HG03139 (cell line): Measurements from ENCODE around the gene BOD1L1.
A peak's percentile ranks its signal among the peaks of the same experiment; 100 is the strongest.

ENCODE experiments used
- ATAC-seq: cut with Tn5 transposase; IDR thresholded peaks from one replicate; pipeline ENCODE4 v1.9.1; 2021; ENCODE audit not compliant: unreplicated experiment

Gene BOD1L1

DNA sequence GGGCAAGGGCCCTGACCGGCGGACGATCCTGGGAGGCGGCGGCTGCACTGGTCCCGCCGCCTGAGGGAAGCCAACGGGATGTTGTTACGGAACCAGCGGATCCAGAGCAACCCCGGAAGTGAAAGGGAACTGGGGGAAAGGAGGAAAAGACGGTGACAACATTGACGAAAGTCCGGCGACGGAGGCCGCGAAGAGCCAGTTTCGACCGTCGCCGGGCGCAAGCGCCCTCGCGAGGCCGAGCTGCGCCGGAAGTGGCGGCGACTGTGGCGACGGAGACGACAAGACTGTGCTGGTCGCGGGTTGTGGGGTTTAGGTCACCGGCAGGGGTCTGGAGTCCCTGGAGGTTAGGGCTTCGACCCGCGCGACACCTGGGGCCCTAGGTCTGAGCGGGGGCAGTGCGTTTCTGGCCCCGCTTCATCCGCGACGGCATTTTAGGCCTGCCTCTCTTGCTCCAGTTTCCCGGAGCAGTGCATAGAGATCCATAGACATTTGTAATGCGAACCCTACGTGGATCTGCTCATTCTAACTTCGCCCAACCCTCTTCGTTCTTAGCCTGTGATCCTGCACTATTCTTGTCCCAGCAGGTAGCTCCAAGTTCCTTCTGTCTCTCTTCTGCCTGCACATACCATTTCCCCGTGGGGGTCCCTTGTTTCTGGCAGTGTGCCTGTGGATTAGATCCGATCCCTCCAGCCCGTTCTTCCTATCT, at the start of gene BOD1L1:
Gene BOD1L1 (minus strand): TSS at position 120 of the 706 bp plus-strand sequence. CDS start 138 bp downstream, outside the sequence.
- ATAC-seq, result peak; percentile 90

DNA sequence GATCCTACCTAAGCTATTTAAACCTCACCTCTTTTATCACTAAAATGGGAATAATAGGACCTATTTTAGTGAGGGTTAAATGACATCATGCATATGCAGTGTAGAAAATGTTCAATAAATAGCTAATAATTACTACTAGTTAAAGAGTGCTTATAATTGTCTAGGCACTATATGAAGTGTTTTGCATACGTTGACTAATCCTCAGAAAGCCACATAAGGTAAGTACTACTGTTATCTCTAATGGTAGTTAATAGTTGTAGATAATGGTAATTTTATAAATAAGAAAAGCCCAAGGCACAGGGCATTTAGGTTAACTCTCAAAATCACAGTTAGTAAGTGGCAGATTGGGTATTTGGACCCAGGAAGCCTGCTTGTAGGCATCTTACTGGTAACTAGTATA, 47.4 kb upstream of the BOD1L1 start:
- ATAC-seq, result no peak

DNA sequence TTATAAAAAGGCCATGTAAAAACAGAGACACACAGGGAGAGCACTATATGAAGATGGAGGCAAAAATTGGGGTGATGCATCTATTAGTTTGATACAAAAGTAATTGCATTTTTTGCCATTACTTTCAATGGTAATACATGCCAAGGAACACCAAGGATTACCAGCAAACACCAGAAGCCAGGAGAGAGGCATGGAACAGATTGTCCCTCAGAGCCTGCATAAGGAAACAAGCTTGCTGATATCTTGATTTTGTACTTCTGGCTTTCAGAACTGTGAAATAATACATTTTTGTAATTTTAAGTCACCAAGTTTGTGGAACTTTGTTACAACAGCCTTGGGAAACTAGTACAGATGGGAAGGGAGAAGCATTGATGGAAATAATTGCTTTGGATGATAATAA, 45.6 kb upstream of the BOD1L1 start:
- no peak for ATAC-seq

DNA sequence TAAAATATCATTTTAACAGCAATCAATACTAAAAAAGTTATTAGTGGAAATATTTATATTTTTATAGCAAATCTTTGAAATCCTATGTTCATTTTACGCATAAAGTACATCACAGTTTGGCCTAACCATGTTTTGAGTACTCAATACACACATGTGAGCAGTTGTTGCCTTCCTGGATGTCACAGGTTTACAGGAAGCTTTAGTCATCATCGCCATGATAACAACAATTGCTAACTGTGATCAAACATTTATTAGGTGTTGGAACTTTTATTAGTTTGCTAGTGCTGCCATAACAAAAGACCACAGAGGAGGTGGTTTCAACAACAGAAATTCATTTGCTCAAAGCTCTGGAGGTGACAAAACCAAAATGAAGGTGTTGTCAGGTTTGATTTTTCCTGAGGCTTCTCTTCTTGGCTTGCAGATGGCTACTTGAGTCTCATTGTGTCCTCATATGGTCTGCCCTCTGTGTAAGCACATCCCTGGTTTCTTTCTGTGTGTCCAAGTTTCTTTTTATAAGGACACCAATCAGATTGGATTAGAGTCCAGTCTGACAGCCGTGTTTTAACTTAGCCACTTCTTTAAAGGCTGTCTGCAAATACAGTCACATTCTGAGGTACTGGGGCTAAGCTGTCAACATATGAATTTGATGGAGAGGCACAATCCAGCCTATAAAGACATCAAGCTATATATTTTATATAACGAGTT, 43.1 kb upstream of the BOD1L1 start:
- no peak for ATAC-seq

DNA sequence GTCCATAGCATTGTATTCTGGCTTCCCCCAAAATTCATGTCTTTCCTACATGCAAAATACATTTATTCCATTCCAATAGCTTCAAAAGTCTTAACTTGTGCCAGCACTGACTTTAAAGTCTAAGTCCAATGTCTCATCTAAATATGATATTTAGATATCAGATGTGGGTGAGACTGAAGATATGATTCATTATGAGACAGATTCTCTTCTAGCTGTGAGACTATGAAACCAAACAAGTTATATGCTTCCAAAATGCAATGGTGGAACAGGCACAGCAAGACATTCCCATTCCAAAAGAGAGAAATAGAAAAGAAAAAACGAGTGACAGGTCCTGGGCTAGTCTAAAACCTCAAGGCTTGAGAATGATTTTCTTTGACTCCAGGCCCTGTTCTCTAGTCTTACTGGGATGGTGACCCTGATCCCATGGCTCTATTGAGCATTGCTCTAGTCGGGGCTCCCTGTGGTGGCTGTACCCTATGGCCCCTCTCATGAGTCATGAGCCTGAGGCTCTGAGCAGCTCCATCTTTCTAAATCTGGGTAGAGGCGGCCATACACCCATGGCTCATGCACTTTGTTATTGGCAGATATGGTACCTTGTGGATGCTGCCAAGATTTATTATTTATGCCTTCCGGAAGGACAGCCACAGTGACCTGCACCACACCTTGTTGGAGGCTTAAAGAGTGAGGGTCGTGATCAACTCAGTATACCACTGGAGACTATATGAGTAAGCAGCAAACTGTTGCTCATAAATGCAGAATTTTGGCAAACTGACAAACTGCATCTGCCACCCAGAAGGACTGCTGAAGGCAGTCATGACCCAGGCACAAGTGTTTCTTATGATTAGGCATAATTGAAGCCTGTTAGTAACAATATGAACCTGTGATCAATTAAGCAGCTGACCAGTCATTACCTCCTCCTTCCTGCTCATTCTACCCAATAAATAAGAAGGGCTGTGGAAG, 38.5 kb upstream of the BOD1L1 start:
- no peak for ATAC-seq

DNA sequence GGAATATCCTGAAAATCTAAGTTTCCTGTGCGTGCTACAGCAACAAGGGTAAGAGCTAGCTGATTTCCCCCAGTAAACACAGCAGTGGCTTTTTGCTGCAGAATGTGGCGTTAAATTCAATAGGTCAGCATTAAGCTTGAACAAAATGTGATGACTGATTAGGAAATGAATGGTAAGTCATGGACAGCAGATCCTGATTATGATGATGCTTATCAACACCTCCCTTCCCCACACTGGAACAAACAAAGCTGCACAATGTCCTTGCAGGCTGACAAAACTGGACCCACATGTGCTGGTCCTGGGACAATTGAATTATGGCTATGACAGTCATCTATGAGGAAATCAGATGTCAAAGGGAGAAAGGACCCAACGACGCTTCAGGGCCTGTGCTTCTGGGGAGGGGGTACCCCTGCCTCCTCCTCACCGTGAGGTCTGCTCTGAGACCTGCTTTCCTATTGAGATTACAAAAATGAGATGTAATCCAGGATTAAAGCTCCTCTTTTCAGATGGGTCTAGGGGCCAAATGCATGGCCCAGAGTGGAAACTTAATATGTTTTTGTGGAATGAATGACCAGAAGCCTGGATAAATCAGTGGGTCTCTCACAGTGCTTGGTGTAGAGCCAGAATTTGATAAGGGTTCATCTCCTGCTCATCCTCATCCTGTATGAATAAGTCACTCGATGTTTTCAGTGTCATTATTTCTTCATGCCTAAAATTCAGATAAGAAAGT, 32.0 kb upstream of the BOD1L1 start:
- ATAC-seq, result no peak

DNA sequence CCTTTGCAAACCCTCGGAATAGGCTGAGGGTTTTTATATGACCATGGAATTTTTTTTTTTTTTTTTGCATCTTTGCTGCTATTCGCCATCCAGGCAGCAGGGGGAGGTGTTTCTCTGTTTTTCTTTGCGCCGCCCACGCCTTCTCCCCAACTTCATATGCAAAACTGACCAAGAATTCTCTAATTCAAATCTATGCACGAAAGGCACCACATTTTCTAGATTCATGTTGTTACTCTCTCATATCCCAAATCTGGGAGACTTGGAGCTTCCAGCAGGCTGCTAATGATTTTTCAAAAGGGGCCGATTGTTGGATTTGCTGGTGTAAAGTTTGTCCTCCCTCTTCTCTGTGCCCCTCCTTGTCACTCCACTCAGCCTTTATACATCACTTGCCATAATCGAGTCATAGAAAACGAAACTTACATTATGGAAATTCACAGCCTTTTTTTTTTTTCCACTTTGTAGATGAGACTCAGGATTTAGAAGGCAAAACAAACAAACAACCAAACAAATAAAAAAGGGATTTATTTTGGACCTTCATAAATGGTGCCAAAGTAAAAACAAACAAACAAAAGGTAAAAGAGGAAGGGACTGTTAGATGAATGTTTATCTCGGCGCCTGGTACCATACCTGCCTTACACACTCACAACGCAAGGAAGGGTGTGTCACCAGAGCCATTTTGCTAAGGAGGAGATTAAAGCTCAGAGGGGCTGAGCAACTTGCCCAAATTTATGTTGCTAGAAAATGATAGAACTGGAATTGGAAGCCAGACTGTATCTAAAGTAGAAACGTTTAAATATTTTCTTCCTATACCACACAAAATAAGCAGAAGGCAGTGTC, 29.3 kb upstream of the BOD1L1 start:
- no peak for ATAC-seq

DNA sequence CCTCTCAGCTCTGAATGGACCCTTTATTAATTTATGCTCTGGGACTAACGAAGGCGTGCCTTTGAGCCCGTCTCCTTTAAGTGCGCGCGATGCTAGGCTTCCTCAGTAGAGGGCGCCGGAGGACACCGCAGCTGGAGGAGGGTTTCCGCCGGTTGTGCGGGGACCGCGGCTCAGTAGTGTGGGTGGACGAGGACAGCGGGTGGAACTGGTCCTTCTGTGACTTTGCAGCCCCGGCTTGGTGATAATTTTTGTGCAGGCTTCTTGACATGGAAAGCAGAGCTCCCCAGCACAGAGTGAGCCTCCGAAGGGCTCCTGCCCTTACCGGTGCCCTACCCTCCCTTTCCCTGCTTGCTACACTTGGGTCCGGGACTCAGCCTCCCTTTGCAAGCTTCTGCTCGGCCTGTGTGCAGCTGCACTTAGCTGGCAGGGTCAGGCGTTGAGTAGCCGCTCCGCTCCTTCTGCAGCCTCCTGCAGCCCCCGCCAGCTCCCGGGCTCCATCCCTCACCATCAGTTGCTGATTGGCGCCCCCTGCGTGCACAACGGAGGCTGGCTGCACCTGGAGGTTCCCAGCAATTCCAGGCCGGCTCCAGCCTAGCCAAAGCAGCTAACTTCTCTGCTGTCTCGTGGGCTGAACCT, 26.8 kb upstream of the BOD1L1 start:
- ATAC-seq, result peak; percentile 85

DNA sequence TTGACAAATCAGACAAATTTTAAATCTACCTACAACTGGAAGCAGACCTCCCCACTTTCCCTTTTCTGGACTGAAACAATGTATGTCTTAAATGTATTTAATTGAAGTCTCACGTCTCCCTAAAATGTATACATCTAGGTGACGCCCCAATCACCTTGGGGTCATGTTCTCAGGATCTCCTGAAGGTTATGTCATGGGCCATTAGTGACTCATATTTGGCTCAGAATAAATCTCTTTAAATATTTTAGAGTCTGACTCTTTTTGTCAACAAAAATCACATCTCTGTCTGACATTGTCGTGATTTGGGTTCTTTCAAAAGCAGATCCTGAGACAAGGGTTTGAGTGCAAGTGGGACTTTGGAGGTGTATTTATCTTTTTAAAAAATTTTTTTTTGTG, 26.2 kb upstream of the BOD1L1 start:
- ATAC-seq, result no peak

DNA sequence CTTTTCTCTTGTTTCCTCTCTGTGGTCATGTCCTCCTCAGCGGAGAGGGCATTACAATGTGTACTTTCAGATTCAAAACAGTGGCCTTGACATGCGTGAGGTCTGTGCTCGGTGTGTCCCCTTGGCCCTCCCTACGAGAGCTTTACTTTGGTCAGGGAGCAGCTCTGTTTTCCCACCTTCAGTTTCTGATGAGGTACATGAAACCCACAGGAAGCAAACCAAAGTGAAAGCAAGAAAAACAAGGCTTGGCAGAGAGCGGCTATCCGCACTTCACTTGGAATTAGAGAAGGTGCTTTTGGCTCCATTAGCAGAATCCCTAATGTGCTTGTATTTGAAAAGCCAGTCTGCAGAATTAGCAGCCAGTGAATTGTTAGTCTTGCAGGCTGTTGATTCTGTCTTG, 19.5 kb upstream of the BOD1L1 start:
- ATAC-seq, result no peak

DNA sequence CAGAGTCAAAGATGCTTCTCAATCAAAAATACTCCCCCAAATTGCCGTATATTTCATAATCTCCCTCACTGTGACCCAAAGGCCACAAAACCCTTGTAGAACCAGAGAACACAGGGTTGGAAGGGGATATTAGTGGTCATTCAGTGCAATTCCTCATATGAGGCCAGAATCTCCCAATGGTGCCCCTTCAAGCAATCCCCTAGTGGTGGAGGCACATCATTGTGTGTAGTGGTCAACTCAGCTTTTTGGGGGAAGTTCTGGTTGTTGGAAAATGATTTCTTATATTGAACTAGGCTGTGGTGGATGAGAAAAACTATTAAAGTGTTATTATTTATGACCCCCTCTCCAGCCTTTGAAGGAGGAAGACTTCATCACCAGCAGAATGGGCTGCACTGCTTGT, 17.6 kb upstream of the BOD1L1 start:
- ATAC-seq, result no peak

DNA sequence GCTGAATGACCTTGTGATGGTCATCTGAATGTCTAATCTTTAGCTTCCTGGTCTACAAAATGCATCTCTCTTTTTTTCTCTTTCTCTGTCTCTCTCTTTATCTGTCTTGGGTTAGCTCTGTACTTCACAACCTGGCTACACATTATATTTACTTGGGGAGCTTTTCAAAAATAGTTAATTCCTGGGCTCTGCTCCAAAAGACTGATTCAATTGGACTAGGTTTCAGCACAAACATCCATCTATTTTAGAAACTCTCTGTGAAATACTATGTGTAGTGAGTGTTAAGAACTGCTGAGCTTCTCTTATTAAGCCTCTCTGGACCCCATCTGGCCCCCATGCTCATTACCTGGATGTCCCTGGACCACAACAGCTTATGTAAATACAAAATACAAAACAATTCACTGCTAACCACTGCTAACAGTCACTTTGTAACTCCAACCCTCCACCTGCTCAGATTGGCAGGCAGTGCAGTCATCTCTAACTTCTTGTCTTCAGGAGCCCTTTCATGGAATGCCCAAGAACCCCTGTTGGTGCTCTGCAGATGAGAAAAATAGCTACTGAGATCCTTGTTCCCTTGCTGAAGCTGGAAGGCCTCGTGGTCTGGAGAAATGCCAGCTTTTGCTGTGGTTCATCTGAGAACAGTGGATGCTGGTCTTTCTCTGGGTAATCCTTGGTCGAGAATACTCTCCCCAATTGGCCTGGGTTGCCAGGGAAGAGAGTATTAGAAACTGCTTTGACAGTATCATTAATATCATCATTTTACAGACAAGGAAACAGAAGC, 14.8 kb upstream of the BOD1L1 start:
- no peak for ATAC-seq

DNA sequence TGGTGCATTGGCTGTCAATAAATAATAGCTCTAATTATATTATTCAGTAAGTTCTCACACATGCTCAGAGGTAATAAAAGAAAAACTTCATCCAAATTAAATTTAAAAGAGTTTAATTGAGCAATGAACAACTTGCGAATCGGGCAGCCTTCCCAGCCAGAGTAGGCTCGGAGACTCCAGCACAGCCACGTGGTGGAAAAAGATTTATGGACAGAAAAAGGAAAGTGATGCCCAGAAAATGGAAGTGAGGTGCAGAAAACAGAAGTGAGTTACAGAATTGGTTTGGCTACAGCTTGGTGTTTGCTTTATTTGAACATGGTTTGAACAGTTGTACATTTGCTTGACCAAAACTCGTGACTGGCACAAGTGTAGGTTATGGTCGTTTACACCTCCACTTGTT, 13.6 kb upstream of the BOD1L1 start:
- no peak for ATAC-seq

DNA sequence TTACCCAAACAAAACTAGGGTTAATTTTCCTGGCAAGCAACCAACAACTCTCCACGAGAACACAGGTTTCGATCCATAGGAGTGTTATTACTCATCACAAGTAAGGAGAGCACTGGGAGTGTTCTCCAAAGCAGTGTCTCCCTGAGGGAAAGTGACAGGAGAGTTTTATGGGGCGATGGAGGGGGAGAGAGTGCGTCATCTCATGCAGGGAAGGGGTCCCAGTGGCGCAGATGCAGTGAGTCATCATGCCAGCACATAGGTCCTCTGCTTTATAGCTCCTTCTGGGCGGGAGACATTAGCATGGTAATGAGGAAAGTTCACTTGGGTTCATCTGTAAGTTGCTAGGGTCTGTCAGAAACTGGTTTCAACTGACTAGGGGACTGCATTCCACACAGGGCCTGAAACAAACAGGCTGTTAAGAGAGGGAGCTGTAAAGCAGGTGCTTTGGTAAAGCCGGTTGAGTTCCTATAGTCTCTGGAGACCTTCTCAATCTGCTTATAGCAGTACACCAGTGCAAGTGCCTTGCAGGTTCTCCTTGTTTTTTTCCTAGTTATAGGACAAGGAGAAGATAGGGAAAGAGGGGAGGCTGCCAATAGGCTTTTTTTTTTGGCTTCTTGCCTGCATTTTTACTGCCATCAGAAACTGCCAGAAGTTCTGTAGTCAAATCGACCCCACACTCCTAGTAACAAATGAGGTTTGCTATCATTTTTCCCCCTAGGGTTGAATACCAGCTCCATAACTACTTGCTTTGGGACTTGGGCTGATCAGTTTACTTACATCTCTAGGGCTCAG, 12.8 kb upstream of the BOD1L1 start:
- ATAC-seq, result no peak

DNA sequence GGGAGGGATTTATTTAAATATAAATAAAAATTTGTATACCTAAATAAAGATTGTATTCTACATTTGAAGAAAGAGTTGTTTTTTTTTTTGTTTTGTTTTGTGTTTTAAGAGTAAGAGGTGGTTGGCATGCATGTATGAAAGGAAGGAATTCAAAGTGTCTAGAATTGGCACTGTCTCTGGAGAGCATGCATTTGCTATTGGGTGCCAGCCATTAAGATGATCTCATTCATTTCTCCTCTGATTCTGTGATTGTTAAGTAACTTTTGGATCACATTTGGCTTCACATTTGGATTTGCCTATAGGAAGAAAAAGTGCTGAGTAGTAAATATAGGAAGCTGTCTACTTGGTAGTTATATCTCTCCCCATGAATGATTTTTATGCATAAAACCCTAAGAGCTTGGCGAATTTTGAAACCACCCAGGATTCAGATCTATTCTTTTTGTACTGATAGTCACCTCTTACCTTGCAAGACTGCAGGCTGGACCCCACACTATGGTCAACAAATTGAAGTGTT, 7.8 kb upstream of the BOD1L1 start:
- no peak for ATAC-seq

DNA sequence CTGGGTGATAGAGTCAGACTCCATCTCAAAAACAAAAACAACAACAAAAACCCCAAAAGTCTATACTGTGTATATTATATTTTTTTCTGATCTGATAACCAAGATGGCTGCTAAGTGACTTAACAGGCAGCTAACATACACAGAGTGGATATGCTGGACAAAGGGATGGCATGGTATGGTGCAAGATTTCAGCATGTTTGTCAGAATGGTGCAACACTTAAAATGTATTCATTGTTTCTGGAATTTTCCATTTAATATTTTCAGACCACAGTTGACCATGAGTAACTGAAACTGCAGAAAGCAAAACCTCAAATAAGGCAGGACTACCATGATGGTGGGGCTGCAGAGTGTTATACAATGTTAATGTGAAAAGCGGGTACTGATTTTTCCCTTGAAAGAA, 6.1 kb upstream of the BOD1L1 start:
- no peak for ATAC-seq

DNA sequence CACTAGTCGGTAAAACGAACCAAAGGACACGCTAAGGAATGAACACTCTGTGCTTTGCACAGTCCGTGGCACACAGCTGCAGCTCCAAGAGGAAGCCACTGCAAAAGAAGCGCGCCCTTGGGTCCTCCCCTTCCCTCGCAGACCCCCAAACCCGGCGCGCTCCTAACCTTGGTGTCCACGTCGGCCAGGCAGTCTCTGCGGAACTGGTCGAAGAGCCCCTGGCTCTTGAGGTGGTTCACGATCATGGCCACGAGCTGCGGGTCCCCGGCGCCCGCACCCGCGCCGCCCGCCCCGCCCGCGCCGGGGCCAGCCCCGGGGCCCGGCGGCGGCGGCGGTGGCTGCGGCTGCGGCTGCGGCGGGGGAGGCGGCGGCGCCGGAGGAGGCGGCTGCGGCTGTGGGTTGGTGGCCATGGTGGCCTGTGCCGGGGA, 333 bp downstream of the BOD1L1 start:
- ATAC-seq, result peak; percentile 46
